Stimulated activated CD8-positive, alpha-beta memory T cell treated with anti-CD3 and anti-CD28 coated beads, Interleukin-15, amount 100 ng/mL, for 4 hours (primary cell): ENCODE measurements around the gene ZNF236.

Experiments used
- DNase-seq, 2 donors: peaks; one replicate each; pipeline ENCODE4 v3.0.0-alpha.2; 2020; ENCODE audit warnings: low read depth in 2 of 2

Gene ZNF236

DNA sequence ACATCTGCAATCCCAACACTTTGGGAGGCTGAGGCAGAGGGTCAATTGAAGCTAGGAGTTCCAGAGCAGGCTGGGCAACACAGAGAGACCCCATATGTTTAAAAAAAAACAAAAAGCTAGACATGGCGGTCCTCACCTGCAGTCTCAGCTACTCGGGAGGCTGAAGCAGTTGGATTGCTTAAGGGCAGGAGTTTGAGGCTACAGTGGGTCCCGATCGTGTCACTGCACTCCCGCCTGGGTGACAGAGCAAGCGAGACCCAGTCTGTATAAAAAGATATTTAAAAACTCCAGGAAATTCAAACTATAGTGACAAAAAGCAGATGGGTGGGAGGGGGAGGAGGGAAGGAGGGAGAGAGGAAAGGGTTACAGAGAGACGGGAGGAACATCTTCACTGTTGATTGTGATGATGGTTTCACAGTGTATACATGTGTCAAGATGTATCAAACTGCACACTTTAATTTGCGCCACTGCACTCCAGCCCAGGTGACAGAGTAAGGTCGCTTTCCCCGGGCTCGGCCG, 942 bp upstream of the ZNF236 start:
- no peak for DNase-seq

DNA sequence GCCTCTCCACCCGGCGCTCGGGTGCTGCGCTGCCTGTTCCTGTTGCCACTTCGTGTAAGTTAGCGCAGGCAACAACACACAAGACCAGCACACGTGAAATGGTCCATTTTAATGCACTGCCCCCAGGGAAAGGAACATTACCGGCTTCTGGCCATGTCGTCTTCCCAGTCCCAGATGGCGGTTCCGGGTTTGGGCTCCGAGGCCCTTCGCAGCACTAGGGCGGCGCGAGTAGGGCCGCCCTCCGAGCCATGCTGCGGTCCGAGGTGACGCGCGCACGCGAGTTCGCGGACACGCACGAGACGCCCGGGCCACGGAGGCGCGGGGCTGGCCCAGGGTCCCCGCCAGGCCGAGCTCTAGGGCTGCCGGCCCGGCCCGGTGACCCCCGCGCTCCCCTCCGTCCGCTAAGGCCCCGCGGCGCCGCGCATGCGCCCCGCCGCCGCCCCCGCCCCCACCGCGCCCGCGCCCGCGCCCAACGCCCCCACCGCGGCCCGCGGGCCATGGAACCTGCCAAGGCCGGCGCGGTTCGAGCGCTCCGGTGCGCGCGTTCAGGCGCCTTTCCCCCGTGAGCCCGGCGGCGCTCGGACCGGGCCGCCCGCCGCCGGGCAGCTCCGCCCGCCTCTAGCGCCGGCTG, 367 bp upstream of the ZNF236 start:
- peak; percentile 37 to 58 for DNase-seq

DNA sequence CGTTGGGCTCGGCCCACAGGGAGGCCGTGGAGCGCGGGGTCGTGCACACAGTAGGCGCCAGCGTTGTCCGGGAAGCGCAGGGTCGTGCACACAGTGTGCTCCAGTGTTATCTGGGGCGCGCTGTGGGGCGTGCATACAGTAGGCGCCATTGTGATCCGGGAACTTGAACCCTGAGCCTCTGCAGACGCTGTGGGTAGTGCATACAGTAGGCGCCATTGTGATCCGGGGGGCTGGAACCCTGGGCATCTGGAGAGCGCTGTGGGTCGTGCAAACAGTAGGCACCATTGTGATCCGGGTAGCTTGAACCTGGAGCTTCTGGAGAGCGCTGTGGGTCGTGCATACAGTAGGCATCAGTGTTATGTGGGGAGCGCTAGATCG, 793 bp downstream of the ZNF236 start:
- DNase-seq = no peak

DNA sequence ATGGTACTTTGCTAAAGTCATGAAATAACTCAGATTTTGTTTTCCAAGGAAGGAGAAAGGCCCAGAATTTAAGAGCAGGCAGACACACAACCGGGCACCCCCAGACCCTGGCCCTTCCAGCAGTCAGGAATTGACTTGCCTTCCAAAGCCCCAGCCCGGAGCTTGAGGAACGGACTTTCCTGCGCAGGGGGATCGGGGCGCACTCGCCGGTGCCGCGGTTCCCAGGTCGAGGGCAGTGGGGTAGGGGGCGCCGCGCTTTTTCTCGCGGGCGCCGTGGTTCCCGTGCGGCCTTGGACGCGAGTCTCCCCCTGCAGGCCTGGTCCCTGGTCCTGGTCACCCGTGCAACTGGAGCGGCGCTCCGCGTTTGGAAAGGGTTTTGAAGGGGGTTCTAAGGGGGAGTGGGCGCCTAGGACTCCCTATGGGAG, 1.2 kb downstream of the ZNF236 start:
- no peak for DNase-seq

DNA sequence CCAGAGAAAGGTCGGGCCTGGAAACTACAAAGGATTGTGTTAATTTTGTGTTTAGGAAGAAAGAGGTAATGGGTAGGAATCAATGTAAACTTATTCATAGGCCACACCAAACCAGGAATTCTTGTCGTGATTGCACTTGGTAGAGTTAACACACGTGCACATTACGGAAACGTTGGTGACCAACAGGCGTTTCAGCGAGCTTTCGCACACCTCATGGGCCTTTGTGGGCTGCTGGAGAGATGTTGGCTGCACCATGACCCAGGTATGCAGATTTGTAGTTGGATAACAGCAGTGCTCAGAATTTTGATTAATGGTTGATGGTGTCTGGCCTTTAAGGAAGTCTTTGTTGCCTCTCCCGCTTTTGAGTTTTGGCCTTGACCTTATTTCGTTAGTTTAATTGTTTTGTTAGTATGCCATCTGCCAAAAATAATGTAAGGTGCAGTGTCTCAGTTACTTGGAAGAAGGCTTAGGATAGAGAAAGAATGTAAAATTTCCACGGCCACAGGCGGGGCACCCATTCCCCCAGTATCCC, 1.9 kb downstream of the ZNF236 start:
- DNase-seq = no peak

DNA sequence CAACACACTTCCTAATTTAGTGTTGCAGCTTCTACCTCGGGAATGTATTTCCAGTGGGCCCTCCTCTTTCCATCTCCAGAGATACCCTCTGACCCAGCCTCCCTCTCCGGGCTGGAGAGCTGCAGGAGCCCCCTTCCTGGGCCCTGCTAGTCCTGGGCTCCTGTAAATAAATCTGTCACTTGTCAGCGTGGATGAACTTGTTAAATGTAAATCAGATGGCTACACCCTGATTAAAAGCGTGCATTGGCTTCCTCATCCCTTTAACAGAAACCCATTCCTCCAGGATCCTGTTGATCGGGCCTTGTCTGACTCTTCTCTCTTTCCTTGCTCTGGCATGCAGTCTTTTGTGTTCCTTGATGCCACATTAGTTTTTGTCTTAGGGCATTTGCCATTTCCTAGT, 2.4 kb downstream of the ZNF236 start:
- no peak for DNase-seq

DNA sequence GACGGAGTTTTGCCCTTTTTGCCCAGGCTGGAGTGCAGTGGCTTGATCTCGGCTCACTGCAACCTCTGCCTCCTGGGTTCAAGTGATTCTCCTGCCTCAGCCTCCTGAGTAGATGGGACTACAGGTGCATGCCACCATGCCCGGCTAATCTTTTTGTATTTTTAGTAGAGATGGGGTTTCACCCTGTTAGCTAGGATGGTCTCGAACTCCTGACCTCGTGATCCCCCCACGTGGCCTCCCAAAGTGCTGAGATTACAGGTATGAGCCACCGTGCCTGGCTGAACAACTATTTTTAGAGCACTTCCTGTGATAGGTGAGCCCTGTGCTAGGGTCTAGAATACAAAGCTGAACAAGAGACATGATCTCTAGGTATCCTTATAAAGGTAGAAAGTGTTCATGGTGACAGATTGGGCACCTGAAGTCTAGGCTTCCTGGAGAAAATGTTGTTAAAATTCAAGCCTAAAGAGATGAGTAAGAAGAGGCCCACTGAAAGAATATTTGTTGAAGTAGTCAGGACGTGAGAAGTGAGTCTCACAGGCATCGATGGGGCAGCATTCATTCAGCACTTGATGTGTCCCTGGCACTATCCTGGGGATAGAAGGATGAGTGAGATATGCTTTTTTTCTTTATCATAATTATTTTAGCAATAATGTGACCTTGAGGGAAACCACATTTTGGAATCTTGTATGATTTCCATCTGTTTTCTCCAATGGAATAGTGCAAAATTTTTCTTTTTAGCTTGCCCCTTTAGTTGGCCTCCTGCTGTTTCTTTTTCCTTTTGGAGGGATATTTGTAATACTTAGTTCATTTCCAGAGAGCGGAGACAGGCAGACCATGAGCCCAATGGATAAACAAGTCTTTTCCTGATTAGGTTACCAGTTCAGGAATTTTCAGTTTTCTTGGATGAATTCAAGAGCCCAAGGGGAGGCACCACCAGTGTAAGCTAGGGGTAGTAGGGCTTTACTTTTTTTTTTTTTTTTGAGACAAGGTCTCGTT, 5.1 kb downstream of the ZNF236 start:
- no peak for DNase-seq

DNA sequence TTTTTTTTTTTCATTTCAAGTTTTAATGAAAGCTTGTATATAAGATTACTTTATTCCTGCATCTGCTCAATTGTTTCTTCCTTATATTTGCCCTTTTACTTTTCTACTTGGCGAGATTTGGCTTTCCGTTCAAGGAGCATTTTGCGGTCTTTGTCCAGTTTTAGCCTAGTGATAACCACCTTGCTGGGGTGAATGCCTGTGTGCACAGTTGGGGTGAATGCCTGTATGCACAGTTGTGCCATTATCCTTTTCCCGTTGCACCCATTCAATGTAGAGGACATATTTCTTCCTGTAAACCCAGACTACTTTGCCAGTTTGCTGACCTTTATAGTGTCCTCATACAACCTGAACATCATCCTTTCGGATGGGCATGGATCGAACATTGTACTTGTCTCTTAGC, 12.0 kb downstream of the ZNF236 start:
- no peak for DNase-seq

DNA sequence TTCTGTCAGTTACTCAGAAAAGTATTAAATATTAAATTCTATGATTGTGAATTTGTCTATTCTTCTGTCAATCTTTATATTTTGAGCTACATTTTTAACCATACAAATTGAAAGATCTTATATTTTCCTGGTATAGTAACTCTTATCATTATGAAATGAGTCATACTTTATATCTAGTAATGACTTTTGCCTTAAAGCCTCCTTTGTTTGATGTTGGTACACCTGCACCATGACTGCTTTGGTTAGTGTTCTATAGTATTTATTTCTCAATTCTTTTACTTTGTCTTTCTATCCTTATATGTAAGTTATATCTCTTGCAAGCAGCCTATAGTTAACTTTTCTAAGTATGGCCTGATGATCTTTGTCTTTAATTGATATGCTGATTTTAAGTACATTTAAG, 13.0 kb downstream of the ZNF236 start:
- no peak for DNase-seq

DNA sequence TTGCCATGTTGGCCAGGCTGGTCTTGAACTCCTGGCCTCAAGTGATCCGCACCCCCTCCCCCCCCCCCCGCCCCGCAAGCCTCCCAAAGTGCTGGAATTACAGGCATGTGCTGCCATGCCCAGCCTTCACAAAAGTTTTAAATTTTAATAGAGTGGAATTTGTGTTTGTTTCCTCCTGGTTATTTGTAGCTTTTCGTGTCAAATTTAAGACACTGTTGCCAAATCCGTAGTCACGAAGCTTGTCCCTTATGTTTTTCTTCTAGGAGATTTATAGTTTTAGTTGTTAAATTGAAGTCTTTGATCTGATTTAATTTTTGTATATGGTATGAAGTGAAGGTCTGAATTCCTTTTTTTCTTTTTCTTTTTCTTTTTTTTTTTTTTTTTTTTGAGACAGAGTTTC, 14.7 kb downstream of the ZNF236 start:
- no peak for DNase-seq

DNA sequence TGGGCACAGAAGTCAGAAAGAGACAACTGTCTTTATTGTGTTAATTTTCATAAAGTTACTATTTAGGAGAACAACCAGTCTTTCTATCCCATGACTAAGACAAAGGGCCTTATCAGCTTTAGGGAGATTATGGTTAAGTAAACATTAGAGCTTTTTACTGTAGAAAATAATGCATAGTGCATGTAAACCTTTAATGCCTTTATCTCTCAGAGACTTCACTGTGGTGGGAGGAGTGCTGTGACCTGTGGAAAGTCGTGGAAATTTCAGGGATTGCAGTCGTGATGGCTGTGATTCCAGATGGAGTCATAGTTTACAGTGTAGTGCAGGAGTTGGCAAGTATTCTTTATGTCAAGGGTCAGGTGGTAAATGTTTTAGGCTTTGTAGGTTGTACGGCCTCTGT, 15.8 kb downstream of the ZNF236 start:
- no peak for DNase-seq

DNA sequence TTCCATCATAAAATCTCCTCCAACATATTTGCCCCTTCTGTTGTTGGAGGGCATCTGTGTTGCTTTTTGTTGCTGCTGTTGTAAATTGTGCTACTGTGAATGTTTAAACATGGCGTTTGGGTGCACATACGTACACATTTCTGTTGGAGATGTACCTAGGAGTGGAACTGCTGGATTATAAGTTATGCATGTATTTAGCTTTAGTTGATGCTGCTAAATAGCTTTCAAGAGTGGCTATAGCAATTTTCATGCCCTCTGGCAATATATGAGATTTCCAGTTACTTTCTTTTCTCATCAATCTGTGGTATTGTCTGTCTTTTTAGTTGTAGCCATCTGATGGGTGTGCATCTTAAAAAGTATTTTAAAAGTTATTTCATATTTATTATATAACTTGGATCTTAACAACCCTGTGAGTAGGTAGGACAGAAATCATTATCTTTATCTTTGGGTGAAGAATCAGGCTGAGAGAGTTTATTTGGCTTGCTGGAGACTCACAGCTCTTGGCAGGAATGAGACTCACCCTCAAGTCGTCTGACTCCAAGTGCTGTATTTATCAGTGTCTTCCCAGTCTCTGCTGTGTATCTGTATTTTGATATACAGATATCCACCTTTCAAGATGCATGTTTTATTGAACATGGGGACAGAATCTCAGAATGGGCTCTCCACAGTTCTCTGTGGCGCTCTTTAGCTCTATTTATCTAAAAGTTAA, 16.9 kb downstream of the ZNF236 start:
- DNase-seq = no peak

DNA sequence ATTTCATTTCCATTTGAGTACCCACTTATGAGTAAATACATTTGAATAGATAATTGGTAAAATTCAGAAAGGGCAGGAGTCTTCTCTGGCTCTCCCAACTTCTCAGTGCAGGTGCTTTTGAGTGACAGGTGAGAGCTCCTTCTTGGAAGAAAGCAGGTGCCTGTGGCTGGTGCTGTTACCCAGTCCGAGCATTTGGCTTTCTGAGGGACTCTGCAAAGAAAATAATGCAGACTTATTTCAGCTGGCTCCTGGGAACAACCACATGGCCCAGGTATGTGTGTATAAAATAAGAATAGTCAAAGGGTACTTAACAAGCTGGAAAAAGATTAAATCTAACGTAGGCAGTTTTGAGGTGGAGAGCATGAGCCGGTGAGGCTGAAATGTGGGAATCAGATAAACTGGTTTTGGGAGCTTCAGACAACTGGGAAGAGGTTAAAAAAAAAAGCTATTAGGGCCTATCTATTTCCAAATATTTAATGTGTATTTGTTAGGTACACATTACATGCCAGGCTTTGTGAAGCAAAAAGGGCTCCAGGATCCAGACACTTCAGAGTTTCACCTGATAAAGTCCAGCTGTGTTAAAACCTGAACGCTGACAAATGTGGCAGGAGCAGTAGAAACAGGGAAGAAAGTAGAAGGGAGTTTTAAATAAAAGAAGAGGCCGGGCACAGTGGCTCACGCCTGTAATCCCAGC, 20.6 kb downstream of the ZNF236 start:
- DNase-seq = no peak

DNA sequence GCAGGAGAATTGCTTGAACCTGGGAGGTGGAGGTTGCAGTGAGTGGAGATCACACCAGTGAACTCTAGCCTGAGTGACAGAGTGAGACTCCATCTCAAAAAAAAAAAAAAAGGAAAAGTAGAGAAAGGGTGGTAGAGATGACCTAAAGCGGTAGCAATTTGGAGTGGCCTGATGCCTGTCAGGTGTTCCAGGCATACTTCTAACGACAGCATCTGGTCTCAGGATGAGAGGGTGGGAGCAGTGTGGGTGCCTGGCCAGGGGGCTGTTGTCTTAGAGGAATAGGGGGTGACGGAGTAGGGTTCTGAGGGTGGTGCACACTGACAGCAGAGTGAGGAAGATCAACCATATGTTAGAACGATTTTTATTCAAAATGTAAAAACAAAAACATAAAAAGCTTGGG, 21.8 kb downstream of the ZNF236 start:
- no peak for DNase-seq

DNA sequence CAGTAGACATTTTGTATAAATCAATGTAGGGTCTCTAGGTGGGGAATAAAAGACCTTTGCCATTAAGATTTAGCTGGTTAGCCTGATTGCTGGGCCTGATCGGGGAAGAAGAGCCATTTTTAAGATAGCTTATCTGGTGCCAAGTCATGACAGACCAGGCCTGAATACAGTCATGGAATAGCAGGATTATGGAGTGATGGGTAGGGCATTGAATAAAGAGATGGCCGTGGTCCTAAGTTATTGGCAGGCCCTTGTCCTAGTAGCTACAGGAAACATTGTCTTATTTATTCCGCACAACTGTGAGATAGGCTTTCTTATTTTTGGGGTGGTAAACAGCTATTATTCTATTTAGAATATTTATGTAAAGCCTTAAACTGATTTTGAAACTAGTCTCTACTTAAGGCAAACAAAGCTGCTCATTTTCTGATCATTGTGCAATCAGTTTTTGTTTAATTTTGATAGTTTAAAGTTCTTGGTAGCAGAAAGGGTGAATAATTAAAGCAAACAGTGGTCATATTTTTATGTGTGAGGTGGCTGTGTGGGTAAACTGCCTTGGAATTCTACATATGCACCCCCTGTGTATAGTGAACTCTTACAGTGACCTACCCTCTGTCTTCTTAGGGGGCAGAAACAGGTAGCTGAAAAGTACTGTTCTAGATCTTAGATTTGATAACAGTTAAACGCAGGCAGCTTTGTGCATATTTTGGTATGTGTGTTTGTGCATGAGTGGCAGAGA, 22.6 kb downstream of the ZNF236 start:
- no peak for DNase-seq

DNA sequence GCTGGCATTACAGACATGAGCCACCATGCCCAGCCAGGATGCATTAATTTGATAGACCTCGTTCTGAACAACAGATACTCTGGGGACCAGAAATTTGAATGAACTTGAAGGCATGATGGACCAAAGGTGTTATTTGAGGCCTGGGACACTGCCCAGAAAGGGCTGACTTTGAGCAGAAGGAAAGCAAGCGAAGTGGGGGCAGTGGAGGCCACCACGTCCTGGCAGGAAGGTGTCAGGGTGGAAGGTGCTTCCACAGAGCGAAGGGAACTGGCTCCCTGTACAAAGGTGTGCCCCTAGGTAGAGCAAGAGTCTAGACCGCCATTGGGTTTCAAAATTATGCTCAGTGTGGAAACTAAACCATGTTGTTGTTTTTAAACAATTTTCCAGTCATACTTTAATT, 23.9 kb downstream of the ZNF236 start:
- no peak for DNase-seq

DNA sequence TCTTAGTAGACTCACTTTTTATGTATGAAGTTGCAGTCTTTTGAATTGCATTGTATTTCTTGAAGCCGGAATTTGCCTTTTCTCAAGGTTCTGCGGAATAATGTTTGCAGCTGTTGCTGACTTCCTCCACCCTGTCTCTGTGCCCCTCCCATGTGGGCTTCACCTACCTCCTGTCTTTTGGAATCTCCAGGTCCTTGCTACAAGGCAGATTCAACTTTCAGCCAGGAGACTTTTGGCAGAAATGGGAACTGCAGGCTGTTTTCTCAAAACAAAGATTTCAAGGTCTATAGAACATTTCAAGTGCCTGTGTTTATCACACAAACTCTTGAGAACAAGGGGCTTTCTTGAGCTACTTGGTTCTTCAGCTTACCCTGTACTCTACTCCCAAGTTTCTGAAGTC, 25.6 kb downstream of the ZNF236 start:
- DNase-seq = no peak

DNA sequence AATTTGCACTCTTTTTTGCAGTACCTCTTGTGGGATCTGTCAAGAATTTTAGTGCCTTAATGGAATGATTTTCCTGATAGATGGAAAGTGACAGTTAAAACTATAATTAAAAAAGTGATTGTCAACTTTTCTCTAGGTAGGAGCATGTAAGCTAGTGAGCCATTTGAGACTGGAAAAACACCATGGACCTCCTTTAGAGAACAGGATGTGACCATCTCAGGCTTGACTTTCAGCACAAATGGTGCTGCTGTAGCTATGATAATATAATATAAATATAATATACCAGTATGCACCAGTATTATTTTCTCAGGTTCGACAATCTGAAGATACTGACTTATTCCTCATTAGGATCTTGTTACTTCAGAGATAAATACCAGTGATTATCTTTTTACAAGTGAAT, 27.8 kb downstream of the ZNF236 start:
- DNase-seq = no peak

DNA sequence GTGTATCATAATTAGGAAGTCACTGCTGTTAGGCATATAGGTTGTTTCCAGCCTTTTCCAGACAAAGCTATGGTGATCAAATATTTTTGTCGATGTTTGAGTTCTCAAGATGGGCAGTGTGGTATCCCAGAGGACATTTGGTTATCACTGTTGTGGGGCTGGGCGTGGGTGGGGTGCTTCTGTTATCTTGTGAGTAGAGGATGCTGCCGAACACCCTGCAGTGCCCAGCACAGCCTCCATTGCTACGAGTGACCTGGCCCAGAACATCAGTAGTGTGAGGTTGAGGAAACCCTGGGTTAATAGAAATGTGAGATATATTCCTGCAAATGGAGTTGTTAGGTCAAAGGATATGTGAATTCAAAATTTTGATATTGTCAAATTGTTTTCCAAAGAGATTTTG, 33.2 kb downstream of the ZNF236 start:
- DNase-seq = no peak

DNA sequence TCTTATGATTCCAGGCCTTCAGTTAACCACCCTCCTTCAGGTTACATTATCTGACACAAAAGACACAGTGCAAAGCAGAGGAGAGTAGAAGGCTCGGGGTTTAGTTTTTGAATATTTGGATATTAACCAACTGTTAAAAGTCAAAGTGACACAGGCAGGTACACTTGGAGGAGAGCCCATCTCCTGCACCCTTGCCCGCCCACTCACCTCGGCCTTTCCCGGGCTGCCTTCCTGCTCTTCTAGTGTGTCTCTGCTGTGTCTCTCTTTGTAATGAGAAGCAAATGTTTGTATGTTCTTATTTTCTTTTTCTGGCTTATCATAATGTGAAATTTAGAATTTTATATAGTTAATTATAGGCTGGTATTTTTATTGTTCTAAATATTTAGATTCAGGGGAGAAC, 35.1 kb downstream of the ZNF236 start:
- DNase-seq = no peak
